HCT116 (cell line): ENCODE measurements around the gene CTBS.

ENCODE experiments used
- CTCF ChIP-seq, 3 experiments: fragments of 200-600 bp in 1 of 3; sonication (generic) in 1 of 3; IDR thresholded peaks in 2 of 3; conservative IDR thresholded peaks in 1 of 3; 2 replicates each; pipeline ENCODE4 v1.5.1; 2012 to 2017; ENCODE audit warnings: low read depth in 2 of 3, low read length in 2 of 3, antibody characterized with exemption in 1 of 3, borderline replicate concordance in 1 of 3, control low read depth in 1 of 3, mild to moderate bottlenecking in 1 of 3, mixed read lengths in 1 of 3, mixed run types in 1 of 3, moderate library complexity in 1 of 3; ENCODE audit not compliant: insufficient read depth in 1 of 3
- EZH2 ChIP-seq: fragments of 200-600 bp; sonication (generic); IDR thresholded peaks from 2 replicates; pipeline ENCODE4 v1.6.1; 2017; ENCODE audit warnings: antibody characterized with exemption, mixed run types
- FOSL1 ChIP-seq: IDR thresholded peaks from 2 replicates; pipeline ENCODE4 v1.6.1; 2012; ENCODE audit warnings: low read depth
- POLR2AphosphoS5 ChIP-seq: IDR thresholded peaks from 2 replicates; pipeline ENCODE4 v1.6.1; 2011; ENCODE audit warnings: mild to moderate bottlenecking, low read depth, low read length, moderate library complexity
- RAD21 ChIP-seq: IDR thresholded peaks from 2 replicates; pipeline ENCODE4 v1.6.1; 2012; ENCODE audit warnings: low read depth, mild to moderate bottlenecking
- REST ChIP-seq: IDR thresholded peaks from 2 replicates; pipeline ENCODE4 v1.6.1; 2012; ENCODE audit warnings: low read depth
- YY1 ChIP-seq: IDR thresholded peaks from 2 replicates; pipeline ENCODE4 v1.6.1; 2011; ENCODE audit warnings: low read length, low read depth, moderate library complexity, mild to moderate bottlenecking; ENCODE audit not compliant: insufficient replicate concordance; ENCODE audit errors: extremely low read depth

GRCh38 chr1:84506729-84507453, 67.3 kb downstream of the CTBS start:
- no peak for TF ChIP-seq EZH2
- TF ChIP-seq POLR2AphosphoS5: no peak; the same call in 1 of the 2 replicates
- TF ChIP-seq YY1: no peak
- TF ChIP-seq CTCF (IDR thresholded peaks at IDR 0.05 in 2 of 3, conservative IDR thresholded peaks at IDR 0.05 in 1 of 3; ENCODE audit: borderline replicate concordance in 1 of 3, insufficient read depth in 1 of 3, low read depth in 2 of 3, low read length in 2 of 3): no peak
- no peak for TF ChIP-seq FOSL1
- TF ChIP-seq REST: no peak
- peak; percentile 24; the same call in 1 of the 2 replicates for TF ChIP-seq RAD21
